ENCODE data around the gene RTN4RL1. TPM values are rescaled to one million over a fixed set of nuclear protein-coding genes. Genes with fewer than 3 reads are reported as not detected.

The RTN4RL1 gene
- total and polyA plus RNA-seq, 7 experiments from 2014 or later: 0.19 to 1.5 (median 0.49) TPM; not detected in 2

DNA sequence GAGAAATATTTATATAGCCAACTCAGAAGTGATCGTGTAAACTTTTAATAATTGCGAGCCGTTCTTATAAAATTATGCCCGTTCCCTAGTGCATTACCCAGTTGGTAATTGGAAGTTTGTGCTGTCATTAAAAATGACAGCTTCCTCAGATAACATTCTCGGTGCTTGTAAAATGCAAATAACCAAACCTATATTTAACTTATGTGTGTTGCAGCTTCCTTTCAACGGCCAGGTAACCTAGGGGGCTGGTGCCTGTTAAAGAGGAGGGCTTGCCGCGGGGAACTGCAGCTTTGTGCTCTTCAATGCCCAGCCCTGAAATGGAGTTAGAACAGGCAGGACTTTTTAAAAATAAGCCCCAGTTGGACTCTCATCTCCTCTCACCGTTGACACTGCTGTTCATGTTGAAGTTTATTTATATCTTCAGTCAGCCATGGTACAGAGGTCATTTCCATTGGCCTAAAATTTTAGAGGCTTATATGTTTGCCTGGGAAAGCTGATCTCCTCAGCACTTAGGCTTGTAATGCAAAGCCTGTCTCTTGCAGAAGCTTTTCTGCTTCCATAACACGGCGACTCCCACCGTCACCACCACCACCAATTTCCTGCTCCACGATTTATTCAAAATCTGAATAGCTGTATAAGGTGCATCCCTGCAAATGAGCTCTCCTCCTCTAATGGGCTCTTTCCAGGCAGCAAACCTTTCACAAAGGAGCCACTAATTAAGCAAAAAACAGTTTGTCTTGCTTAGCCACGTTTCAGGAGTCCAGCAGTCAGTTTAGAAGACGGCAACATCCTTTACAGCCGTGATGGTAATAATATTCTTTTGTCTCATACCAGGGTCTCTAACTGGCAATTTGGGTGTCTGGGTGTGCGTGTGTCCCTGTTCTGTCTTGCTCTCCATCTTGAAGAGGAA lies 120.6 kb downstream of the RTN4RL1 start:
- no peak for ATAC-seq
- H3K36me3 Mint-ChIP-seq: peaks cover 0 to 4% (median 3%) of the 10 kb centered on the region in 5 donors

DNA sequence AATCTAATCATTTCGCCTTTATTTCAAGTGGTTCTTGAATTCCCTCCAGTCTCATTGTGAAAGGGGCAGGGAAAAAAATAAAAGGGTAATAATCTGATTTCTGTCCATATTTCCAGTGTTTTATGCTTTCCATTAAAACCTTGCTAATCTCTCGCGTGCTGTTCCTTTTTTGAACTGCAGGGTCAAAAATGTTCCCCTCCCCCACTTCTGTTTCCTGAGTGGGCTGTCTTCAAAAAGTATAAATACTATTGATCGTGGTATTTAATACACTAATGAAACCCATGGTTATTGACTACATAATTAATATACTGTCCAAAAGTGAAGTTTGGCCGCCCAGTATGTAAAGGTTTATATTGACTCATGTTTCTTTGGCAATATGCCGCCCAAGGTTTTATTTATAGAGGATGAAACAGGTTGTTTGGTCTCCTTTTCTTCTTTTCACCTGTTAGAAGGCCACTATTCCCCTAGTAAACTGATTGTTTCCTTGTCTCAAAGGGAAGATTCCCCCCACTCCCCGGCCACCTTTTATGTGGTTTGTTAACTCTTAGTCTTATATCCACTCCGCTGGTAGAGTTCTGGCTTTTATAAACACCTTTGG lies 125.6 kb downstream of the RTN4RL1 start:
- Histone ChIP-seq H3K27ac (ENCODE audit: low read depth, low read length) (no peak overlapping the region), H3K4me3 (ENCODE audit: low read length) (no peak overlapping the region), H3K27me3 (ENCODE audit: control insufficient read depth in 2 of 2, insufficient read depth in 2 of 2, low read length in 2 of 2) (no peaks in the 10 kb centered on the region), H3K4me1 (ENCODE audit: control insufficient read depth in 2 of 2, insufficient read depth in 2 of 2, low read length in 2 of 2) (no peaks in the 10 kb centered on the region), H3K36me3 (ENCODE audit: control insufficient read depth in 2 of 3, insufficient read depth in 3 of 3, low read length in 3 of 3) (peaks cover 5 to 40% (median 11%) of the 10 kb centered on the region in 3 experiments), H3K9me3 (ENCODE audit: control insufficient read depth in 2 of 3, low read length in 3 of 3) (no peaks in the 10 kb centered on the region)
- intact Hi-C loops (cut with micrococcal nuclease): no loop called here
- Mint-ChIP-seq H3K27ac (peak overlapping the region in 1 of 9 donors; percentile 33), H3K27me3 (peaks cover 0 to 10% (median 3%) of the 10 kb centered on the region in 5 donors), H3K36me3 (peaks cover 4 to 41% (median 21%) of the 10 kb centered on the region in 5 donors), H3K4me3 (no peak overlapping the region), H3K4me1 (peaks cover 0 to 11% (median 0%) of the 10 kb centered on the region in 7 donors), H3K9me3 (no peaks in the 10 kb centered on the region)
- CTCF ChIA-PET: no interaction called here
- POLR2A ChIA-PET: no interaction called here
- no peak for ATAC-seq
- DNase-seq: no peak

More for the DNA sequence above, 120.6 kb downstream of the RTN4RL1 start:
- Mint-ChIP-seq H3K4me1 (peaks cover 4 to 16% (median 14%) of the 10 kb centered on the region in 7 donors), H3K4me3 (no peak overlapping the region), H3K27ac (no peak overlapping the region), H3K27me3 (peaks cover 27 to 58% (median 46%) of the 10 kb centered on the region in 5 donors), H3K9me3 (no peaks in the 10 kb centered on the region)
- H3K27ac ChIP-seq (ENCODE audit: low read depth, low read length): no peak overlapping the region
- H3K4me3 ChIP-seq (ENCODE audit: low read length): no peak overlapping the region
- H3K4me1 ChIP-seq (ENCODE audit: control insufficient read depth in 2 of 2, insufficient read depth in 2 of 2, low read length in 2 of 2): no peaks in the 10 kb centered on the region
- ChIA-PET CTCF (no interaction called here), POLR2A (no interaction called here)
- DNase-seq: no peak
- intact Hi-C loops (cut with micrococcal nuclease): loop anchor here in 1 of 2 donors (5.0 kb wide), 1 partner anchor 338 kb away; no protein-coding TSS in a partner anchor
- H3K36me3 ChIP-seq (ENCODE audit: control insufficient read depth in 2 of 3, insufficient read depth in 3 of 3, low read length in 3 of 3): no peaks in the 10 kb centered on the region
- no peaks in the 10 kb centered on the region for H3K9me3 ChIP-seq (ENCODE audit: control insufficient read depth in 2 of 3, low read length in 3 of 3)
- H3K27me3 ChIP-seq (ENCODE audit: control insufficient read depth in 2 of 2, insufficient read depth in 2 of 2, low read length in 2 of 2): peaks cover 0 to 14% of the 10 kb centered on the region in 2 donors

- Mint-ChIP-seq H3K4me3 (no peak overlapping the region), H3K27ac (no peak overlapping the region), H3K4me1 (peaks cover 0 to 11% (median 0%) of the 10 kb centered on the region in 7 donors), H3K27me3 (peaks cover 0 to 5% (median 3%) of the 10 kb centered on the region in 5 donors), H3K36me3 (peaks cover 4 to 47% (median 23%) of the 10 kb centered on the region in 5 donors), H3K9me3 (no peaks in the 10 kb centered on the region)
- H3K36me3 ChIP-seq (ENCODE audit: control insufficient read depth in 2 of 3, insufficient read depth in 3 of 3, low read length in 3 of 3): peaks cover 11 to 47% (median 11%) of the 10 kb centered on the region in 3 experiments
- DNase-seq: no peak
- ChIA-PET CTCF (no interaction called here), POLR2A (no interaction called here)
- intact Hi-C loops (cut with micrococcal nuclease): no loop called here
- H3K4me1 ChIP-seq (ENCODE audit: control insufficient read depth in 2 of 2, insufficient read depth in 2 of 2, low read length in 2 of 2): no peaks in the 10 kb centered on the region
- no peak overlapping the region for H3K4me3 ChIP-seq (ENCODE audit: low read length)
- no peak for ATAC-seq
- H3K9me3 ChIP-seq (ENCODE audit: control insufficient read depth in 2 of 3, low read length in 3 of 3): no peaks in the 10 kb centered on the region
- H3K27me3 ChIP-seq (ENCODE audit: control insufficient read depth in 2 of 2, insufficient read depth in 2 of 2, low read length in 2 of 2): no peaks in the 10 kb centered on the region
- H3K27ac ChIP-seq (ENCODE audit: low read depth, low read length): no peak overlapping the region
Measured at GRCh38 chr17:1898872-1899271, 126.3 kb downstream of the RTN4RL1 start.

DNA sequence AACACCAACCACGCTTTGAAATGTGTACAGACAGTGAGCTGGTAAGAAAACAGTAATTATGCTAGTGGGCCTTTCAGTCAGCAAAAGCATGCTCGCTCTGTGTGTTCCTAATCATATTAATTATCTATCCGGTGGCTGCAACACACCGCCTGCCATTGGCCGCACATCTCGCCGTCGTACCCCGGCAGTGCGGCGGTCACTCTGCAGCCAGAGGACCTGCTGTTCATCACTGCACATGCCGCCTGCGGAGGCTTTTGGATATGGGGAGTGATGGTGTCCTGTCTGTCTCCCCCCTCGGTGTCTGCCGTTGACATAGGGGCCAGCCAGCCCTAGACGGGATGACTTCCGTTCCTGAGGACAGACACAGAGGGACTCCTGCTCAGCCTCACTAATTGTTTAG lies 126.8 kb downstream of the RTN4RL1 start:
- intact Hi-C loops (cut with micrococcal nuclease): no loop called here
- ATAC-seq: no peak

GRCh38 chr17:1897105-1897656 lies 128.0 kb downstream of the RTN4RL1 start:
- H3K27me3 ChIP-seq (ENCODE audit: control insufficient read depth in 2 of 2, insufficient read depth in 2 of 2, low read length in 2 of 2): no peaks in the 10 kb centered on the region
- H3K4me1 ChIP-seq (ENCODE audit: control insufficient read depth in 2 of 2, insufficient read depth in 2 of 2, low read length in 2 of 2): no peaks in the 10 kb centered on the region
- intact Hi-C loops (cut with micrococcal nuclease): no loop called here
- H3K27ac ChIP-seq (ENCODE audit: low read depth, low read length): no peak overlapping the region
- no peak overlapping the region for H3K4me3 ChIP-seq (ENCODE audit: low read length)
- ATAC-seq: no peak
- Mint-ChIP-seq H3K4me3 (no peak overlapping the region), H3K36me3 (peaks cover 8 to 58% (median 30%) of the 10 kb centered on the region in 5 donors), H3K4me1 (peaks cover 0 to 11% (median 0%) of the 10 kb centered on the region in 7 donors), H3K9me3 (no peaks in the 10 kb centered on the region), H3K27me3 (no peaks in the 10 kb centered on the region), H3K27ac (no peak overlapping the region)
- H3K36me3 ChIP-seq (ENCODE audit: control insufficient read depth in 2 of 3, insufficient read depth in 3 of 3, low read length in 3 of 3): peaks cover 11 to 62% (median 18%) of the 10 kb centered on the region in 3 experiments
- ChIA-PET POLR2A (no interaction called here), CTCF (interaction anchor here (0.7 kb wide), 1 partner anchor 348 kb away, joined by 3 read pairs; no protein-coding TSS in a partner anchor)
- H3K9me3 ChIP-seq (ENCODE audit: control insufficient read depth in 2 of 3, low read length in 3 of 3): no peaks in the 10 kb centered on the region
- DNase-seq: no peak

More for the DNA sequence above, 126.8 kb downstream of the RTN4RL1 start:
- peaks cover 0 to 3% (median 2%) of the 10 kb centered on the region in 5 donors for H3K27me3 Mint-ChIP-seq
- Histone ChIP-seq H3K9me3 (ENCODE audit: control insufficient read depth in 2 of 3, low read length in 3 of 3) (no peaks in the 10 kb centered on the region), H3K36me3 (ENCODE audit: control insufficient read depth in 2 of 3, insufficient read depth in 3 of 3, low read length in 3 of 3) (peaks cover 11 to 50% (median 12%) of the 10 kb centered on the region in 3 experiments), H3K27me3 (ENCODE audit: control insufficient read depth in 2 of 2, insufficient read depth in 2 of 2, low read length in 2 of 2) (no peaks in the 10 kb centered on the region), H3K27ac (ENCODE audit: low read depth, low read length) (no peak overlapping the region), H3K4me1 (ENCODE audit: control insufficient read depth in 2 of 2, insufficient read depth in 2 of 2, low read length in 2 of 2) (no peaks in the 10 kb centered on the region), H3K4me3 (ENCODE audit: low read length) (no peak overlapping the region)
- H3K9me3 Mint-ChIP-seq: no peaks in the 10 kb centered on the region
- ChIA-PET POLR2A (no interaction called here), CTCF (no interaction called here)
- H3K36me3 Mint-ChIP-seq: peaks cover 4 to 47% (median 25%) of the 10 kb centered on the region in 5 donors
- H3K27ac Mint-ChIP-seq: no peak overlapping the region
- no peak overlapping the region for H3K4me3 Mint-ChIP-seq
- peaks cover 0 to 11% (median 0%) of the 10 kb centered on the region in 7 donors for H3K4me1 Mint-ChIP-seq
- DNase-seq: no peak

DNA sequence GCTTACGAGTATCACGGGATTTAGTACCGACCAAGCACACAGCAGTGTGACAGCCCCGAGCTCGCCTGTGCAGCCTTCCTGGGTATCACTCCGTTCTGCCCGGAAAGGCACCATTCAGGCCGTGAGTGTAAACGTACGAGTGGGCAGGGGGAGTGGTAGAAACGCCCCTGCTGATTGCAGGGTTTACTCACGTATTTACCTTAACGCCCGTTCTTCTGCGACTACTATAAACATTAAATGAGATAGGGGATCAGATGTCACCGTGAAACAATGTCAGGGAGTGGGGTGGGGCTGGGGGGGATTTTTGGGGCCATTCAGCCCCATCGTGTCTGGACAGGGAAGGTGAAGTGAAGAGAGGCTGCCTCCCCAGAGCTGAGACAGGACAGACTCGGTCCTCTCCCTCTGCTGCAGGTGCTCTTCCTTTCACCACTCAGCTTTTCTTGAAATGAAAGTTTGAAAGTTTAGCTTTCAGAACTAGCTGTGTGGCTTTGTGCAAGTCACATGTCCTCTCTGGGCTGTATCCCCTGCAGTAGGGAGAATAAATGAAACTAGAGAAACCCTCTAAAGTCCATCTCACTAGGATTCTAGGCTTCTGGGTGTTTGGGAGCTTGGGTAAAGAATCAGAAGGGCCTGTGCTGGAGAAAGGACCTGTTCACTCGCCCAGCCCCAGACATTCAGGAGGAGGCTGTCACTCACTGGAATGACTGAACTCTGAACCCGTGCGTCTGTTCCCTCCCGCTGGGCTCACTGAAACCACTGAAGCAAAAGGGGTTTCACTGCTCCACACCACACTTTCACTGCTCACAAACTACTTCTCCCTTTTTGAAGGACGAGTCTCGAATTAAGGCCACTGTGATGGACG lies 128.7 kb downstream of the RTN4RL1 start:
- Histone ChIP-seq H3K4me1 (ENCODE audit: control insufficient read depth in 2 of 2, insufficient read depth in 2 of 2, low read length in 2 of 2) (peaks cover 0 to 2% of the 10 kb centered on the region in 2 donors), H3K27me3 (ENCODE audit: control insufficient read depth in 2 of 2, insufficient read depth in 2 of 2, low read length in 2 of 2) (no peaks in the 10 kb centered on the region), H3K9me3 (ENCODE audit: control insufficient read depth in 2 of 3, low read length in 3 of 3) (no peaks in the 10 kb centered on the region), H3K36me3 (ENCODE audit: control insufficient read depth in 2 of 3, insufficient read depth in 3 of 3, low read length in 3 of 3) (peaks cover 11 to 69% (median 18%) of the 10 kb centered on the region in 3 experiments), H3K4me3 (ENCODE audit: low read length) (no peak overlapping the region), H3K27ac (ENCODE audit: low read depth, low read length) (no peak overlapping the region)
- no peak for ATAC-seq
- Mint-ChIP-seq H3K27me3 (no peaks in the 10 kb centered on the region), H3K9me3 (no peaks in the 10 kb centered on the region), H3K4me1 (peaks cover 0 to 11% (median 0%) of the 10 kb centered on the region in 7 donors), H3K27ac (no peak overlapping the region), H3K36me3 (peaks cover 8 to 64% (median 31%) of the 10 kb centered on the region in 5 donors), H3K4me3 (no peak overlapping the region)
- ChIA-PET POLR2A (no interaction called here), CTCF (no interaction called here)
- intact Hi-C loops (cut with micrococcal nuclease): no loop called here
- no peak for DNase-seq

Data from naive thymus-derived CD4-positive, alpha-beta T cell (primary cell).